ENCODE data around the gene NFYC.
A peak's percentile ranks its signal among the peaks of the same experiment; 100 is the strongest.

The NFYC gene

GRCh38 chr1:40709100-40709801, 17.7 kb downstream of the NFYC start (continued):
- TF ChIP-seq ZNF280D (tag by site-specific recombination; IDR thresholded peaks at IDR 0.05) (no peak), ZFP69B (tag by site-specific recombination; IDR thresholded peaks at IDR 0.05) (no peak), ELK4 (IDR thresholded peaks at IDR 0.05; ENCODE audit: borderline replicate concordance, low read depth, low read length) (no peak), ZNF621 (tag by site-specific recombination; IDR thresholded peaks at IDR 0.05) (no peak), ZNF146 (tag by site-specific recombination; IDR thresholded peaks at IDR 0.05) (no peak), ZNF114 (tag by site-specific recombination; IDR thresholded peaks at IDR 0.05) (no peak), ZSCAN30 (tag by site-specific recombination; IDR thresholded peaks at IDR 0.05) (no peak), ZNF747 (tag by site-specific recombination; IDR thresholded peaks at IDR 0.05) (no peak), ZNF157 (tag by site-specific recombination; IDR thresholded peaks at IDR 0.05) (no peak), ZEB2 (tag by site-specific recombination; IDR thresholded peaks at IDR 0.05) (no peak), ZSCAN4 (tag by site-specific recombination; IDR thresholded peaks at IDR 0.05) (no peak), ZNF394 (tag by site-specific recombination; IDR thresholded peaks at IDR 0.05; ENCODE audit: borderline replicate concordance) (no peak), KLF9 (tag by site-specific recombination; IDR thresholded peaks at IDR 0.05; ENCODE audit: low read depth) (no peak), ZNF335 (tag by site-specific recombination; conservative IDR thresholded peaks at IDR 0.05) (peak; percentile 66), ZNF670 (tag by site-specific recombination; IDR thresholded peaks at IDR 0.05; ENCODE audit: low read depth) (no peak), ZFP37 (tag by site-specific recombination; IDR thresholded peaks at IDR 0.05) (no peak), PRDM2 (tag by site-specific recombination; IDR thresholded peaks at IDR 0.05; ENCODE audit: borderline replicate concordance) (no peak), SP7 (tag by site-specific recombination; IDR thresholded peaks at IDR 0.05) (peak; percentile 31), ZNF518A (tag by site-specific recombination; conservative IDR thresholded peaks at IDR 0.05; ENCODE audit: low read depth) (no peak), ZNF571 (tag by site-specific recombination; IDR thresholded peaks at IDR 0.05) (no peak), ZNF214 (tag by site-specific recombination; IDR thresholded peaks at IDR 0.05; ENCODE audit: borderline replicate concordance) (no peak), ZNF248 (tag by site-specific recombination; IDR thresholded peaks at IDR 0.05) (no peak), ZNF785 (tag by site-specific recombination; IDR thresholded peaks at IDR 0.05) (no peak), SP2 (tag by site-specific recombination; IDR thresholded peaks at IDR 0.05) (peak; percentile 92)

Data from HEK293 (cell line).